NCI-H2227 (cell line): ENCODE results near the gene EPAS1.

Experiments
- DNase-seq: peaks from one replicate; lab custom pipeline; 2025; ENCODE audit not compliant: unreplicated experiment; lab: John Stamatoyannopoulos, UW

Gene EPAS1

GRCh38 chr2:46402874-46403273, 105.7 kb downstream of the EPAS1 start:
- no peak for DNase-seq

DNA sequence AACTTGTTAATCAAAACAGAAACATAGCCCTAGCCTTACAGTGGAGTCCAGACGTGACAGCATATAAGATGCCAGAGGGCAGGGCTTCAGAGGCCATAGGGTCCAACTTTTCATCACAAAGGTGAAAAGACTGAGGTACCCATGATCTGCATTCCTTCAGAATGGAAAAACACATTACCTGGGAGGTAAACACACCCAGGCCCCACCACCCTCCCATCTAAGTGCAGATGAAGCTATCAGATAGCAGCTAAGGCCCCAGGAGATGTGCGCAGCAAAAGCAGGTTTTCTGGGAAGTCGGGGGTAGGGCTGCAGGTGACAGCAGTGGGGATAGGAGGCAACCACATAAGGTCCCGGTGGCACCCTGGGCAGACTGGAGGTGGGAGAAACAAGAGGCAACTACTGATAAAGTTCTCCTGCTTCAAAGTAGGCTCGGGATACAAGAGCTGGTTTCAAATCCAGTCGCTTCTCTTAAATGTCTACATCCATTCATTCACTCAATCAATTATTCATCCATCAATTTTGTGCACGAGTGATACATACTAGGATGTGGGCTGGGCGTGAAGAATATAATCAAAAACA, 107.1 kb downstream of the EPAS1 start:
- DNase-seq: no peak

DNA sequence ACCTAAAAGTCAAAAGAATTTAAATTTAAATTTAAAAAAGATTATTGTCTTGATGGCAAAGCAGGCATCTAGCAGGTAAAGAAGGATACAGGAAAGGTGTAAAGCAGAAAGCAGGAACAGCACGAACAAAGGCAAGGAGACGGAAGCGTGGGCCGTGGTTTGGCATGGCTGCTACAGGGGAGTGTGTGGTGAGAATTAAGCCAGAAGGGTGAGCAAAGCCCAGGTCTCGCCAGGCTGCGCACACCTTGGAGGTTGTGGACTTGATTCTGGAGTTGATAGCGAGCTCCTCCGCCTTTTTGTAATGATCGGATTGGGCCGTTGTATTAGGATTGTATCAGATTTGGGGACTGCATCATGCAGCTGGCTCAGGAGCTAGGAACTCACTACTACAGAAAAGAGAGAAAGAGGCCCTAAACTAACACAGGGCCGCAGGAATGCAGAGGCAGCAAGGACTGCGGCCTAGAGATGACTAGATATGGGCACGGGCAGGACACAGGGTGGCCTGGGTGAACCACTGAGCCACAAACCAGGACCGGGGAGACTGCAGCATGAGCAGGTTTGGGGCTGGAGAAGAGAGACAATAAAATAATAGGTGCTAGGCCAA, 110.7 kb downstream of the EPAS1 start:
- DNase-seq: no peak

DNA sequence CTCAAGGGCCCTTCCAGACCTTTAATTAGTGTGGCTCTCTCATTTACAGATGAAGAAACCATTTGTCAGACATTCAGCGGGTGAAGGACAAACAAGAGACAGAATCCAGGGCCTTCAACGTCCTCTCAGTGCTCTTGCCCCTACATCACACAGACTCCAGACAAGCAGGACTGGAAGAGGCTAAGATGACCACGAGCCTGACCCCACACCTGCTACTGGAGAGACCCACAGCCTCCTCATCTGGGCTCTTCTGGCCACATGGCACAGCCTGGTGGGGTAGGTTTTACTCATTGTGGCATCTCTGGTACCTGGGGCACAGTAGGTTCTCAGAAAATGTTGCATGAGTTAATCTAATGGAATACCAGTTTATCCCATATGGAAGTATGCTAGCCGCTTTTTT, 112.5 kb downstream of the EPAS1 start:
- no peak for DNase-seq

DNA sequence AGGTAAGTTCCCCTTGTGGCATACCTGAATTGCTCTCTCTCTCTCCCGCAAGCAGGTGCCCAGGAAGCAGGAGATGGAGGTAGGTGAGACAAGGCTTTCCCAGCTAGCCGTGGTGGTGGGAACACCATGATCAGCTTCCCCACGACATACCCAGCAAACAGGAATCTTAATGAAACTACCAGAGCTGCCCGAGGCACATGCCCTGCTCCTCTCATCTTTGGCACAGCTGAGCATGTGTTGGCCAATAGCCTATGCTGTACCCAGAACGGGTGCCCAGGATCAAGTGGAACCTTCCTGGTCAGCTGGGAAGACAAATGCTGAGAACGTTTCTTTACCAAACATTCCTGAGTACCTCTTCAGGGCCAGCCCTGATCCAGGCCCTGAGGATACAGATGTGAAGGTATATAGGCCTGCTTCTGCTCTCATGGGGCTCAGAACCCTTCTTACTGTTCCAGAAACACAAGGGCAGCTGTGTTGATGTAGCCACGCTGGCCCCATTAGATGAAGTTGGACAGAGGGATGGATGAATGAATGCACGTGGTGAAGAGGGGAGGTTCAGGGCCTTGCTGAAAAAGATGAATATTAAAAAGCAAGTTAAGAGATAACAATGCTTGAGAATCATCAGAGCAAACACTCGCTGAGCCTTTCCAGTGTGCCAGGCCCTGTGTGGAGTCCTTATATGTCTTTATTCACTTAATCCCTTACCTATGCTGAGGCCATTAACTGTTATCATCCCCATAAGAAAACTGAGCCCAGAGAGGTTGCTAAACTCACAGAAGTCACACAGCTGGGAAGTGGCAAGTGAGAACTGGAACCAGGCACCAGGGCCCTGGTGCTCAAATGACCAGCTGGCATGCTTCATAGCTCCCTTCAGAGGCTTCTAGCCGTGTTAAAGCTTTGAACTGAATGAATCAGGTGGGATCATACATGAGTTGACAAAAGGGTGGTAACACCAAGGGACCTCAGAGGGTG, 113.4 kb downstream of the EPAS1 start:
- no peak for DNase-seq

GRCh38 chr2:46411245-46411641, 114.0 kb downstream of the EPAS1 start:
- DNase-seq: no peak

- DNase-seq: no peak
Observed at GRCh38 chr2:46411985-46412384, 114.8 kb downstream of the EPAS1 start.

DNA sequence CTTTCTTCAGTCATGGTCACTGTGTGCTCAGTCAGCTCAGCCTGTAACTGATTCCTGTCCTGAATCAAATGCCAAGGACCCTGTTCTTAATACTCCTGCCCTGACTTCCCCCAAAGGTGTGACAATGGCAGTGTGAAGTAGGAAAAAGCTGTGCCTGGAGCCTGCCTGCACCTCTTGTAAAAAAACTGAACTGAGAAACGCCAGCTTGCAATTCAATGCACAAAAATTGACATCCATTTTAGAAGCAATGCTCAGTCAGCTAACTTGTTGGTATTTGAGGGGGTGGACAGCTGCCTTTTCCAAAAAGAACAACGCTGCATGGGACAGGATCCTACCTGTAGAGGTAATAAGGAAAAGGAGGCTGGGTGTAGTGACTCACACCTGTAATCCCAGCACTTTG, 115.9 kb downstream of the EPAS1 start:
- DNase-seq: no peak

- no peak for DNase-seq
Observed at GRCh38 chr2:46413631-46414030, 116.4 kb downstream of the EPAS1 start.

GRCh38 chr2:46414701-46415100, 117.5 kb downstream of the EPAS1 start:
- DNase-seq: no peak

DNA sequence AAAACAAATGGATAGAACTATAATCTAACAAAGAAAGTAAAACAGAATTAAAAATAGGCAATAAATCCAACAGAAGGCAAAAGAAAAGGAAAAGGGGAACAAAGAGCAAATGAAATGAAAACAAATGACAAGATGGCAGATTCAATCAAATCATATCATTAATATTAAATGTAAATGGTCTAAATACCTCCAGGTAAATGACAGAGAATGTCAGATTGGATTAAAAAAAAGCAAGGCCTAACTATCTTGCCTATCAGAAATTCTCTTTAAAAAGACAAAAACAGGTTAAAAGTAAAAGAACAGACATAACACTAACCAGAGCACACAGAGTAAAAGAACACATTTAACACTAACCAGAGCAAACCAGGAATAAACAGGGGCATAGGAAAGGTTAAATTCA, 119.1 kb downstream of the EPAS1 start:
- DNase-seq: no peak

GRCh38 chr2:46416739-46417403, 119.7 kb downstream of the EPAS1 start:
- no peak for DNase-seq

- DNase-seq: no peak
Observed at GRCh38 chr2:46420945-46421344, 123.7 kb downstream of the EPAS1 start.

- DNase-seq: no peak
Observed at GRCh38 chr2:46421361-46421760, 124.2 kb downstream of the EPAS1 start.

GRCh38 chr2:46422717-46423394, 125.6 kb downstream of the EPAS1 start:
- DNase-seq: no peak

GRCh38 chr2:46424937-46425336, 127.7 kb downstream of the EPAS1 start:
- DNase-seq: no peak

DNA sequence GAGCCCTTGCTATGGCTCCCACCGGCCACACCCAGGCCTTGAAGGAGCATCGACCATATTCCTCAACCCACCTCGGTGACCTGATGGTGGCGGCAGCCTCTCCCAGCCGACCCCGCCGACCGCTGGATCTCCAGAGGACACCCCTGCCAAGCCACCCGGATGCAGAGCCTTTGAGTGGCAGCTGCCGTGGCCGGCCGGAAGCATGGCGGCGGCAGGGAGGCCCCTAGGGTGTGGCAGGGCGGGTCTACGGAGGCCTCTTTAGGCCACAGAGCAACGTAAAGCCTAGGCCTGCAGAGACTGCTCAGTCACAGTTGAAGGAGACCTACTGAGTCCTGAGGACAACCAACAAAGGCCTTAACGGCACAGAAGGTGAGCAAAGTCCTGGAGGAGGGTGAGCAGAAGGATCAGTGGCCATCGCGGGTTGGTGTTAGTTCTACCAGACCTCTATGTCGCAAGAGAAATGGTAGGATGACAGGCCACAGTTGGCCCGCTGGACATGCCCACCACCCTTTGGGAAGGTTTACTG, 131.8 kb downstream of the EPAS1 start:
- no peak for DNase-seq

GRCh38 chr2:46430413-46430812, 133.2 kb downstream of the EPAS1 start:
- DNase-seq: no peak

- no peak for DNase-seq
Observed at GRCh38 chr2:46430992-46431391, 133.8 kb downstream of the EPAS1 start.

- DNase-seq: no peak
Observed at GRCh38 chr2:46431481-46432235, 134.5 kb downstream of the EPAS1 start.
